Tibial nerve (tissue), 4 donors: Measurements from ENCODE around the gene PIGV.

ENCODE experiments used
- CTCF ChIP-seq, 5 experiments: fragments of 200-600 bp in 3 of 5; fragments of 450-650 bp in 2 of 5; sonication (generic) in 3 of 5; IDR thresholded peaks; one replicate each; pipeline ENCODE4 v1.5.1; 2016 to 2019; ENCODE audit warnings: antibody characterized with exemption in 5 of 5, mild to moderate bottlenecking in 3 of 5, moderate library complexity in 2 of 5
- EP300 ChIP-seq, 2 donors: sonication (generic); formaldehyde crosslinking; IDR thresholded peaks; one replicate each; pipeline ENCODE4 v1.6.1; 2017; ENCODE audit warnings: antibody characterized with exemption in 2 of 2, mild to moderate bottlenecking in 1 of 2
- POLR2A ChIP-seq, 2 donors: fragments of 450-650 bp; IDR thresholded peaks; one replicate each; pipeline ENCODE4 v1.6.1; 2017; ENCODE audit warnings: antibody characterized with exemption in 2 of 2, mild to moderate bottlenecking in 2 of 2, moderate library complexity in 2 of 2

GRCh38 chr1:26772687-26773086, 15.1 kb upstream of the PIGV start:
- TF ChIP-seq CTCF (IDR thresholded peaks at IDR 0.05) (no peak), EP300 (IDR thresholded peaks at IDR 0.05) (no peak), POLR2A (IDR thresholded peaks at IDR 0.05) (no peak)
